ENCODE measurements around the gene VRTN. TPM values are rescaled to one million over a fixed set of nuclear protein-coding genes. Genes with fewer than 3 reads are reported as not detected.

Gene VRTN
- total and polyA plus RNA-seq, 2 donors (not counting 1 experiment from before 2014, with no cell fraction given): not detected

DNA sequence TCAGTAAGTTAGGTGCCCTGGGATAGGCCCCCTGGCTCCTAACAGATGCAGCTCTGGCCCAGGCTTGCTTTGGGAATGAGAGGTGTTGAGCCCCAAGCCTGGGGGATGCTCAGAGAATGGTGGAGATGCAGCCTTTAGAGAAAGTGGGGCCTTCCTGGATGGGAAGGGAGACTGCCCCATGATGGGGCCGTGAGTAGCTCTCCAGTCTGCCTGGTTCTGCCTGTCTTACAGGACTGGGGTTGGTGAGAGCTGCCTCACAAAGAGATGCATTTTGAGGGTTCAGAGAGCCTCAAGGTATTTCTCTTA lies 523 bp upstream of the VRTN start:
- TF ChIP-seq EZH2 (IDR thresholded peaks at IDR 0.05; ENCODE audit: low read length, missing control alignments): no peak
- TF ChIP-seq, protein P1, sequence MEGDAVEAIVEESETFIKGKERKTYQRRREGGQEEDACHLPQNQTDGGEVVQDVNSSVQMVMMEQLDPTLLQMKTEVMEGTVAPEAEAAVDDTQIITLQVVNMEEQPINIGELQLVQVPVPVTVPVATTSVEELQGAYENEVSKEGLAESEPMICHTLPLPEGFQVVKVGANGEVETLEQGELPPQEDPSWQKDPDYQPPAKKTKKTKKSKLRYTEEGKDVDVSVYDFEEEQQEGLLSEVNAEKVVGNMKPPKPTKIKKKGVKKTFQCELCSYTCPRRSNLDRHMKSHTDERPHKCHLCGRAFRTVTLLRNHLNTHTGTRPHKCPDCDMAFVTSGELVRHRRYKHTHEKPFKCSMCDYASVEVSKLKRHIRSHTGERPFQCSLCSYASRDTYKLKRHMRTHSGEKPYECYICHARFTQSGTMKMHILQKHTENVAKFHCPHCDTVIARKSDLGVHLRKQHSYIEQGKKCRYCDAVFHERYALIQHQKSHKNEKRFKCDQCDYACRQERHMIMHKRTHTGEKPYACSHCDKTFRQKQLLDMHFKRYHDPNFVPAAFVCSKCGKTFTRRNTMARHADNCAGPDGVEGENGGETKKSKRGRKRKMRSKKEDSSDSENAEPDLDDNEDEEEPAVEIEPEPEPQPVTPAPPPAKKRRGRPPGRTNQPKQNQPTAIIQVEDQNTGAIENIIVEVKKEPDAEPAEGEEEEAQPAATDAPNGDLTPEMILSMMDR (conservative IDR thresholded peaks at IDR 0.05 in 1 of 2, IDR thresholded peaks at IDR 0.05 in 1 of 2; ENCODE audit: low read depth in 1 of 2, low read length in 2 of 2): no peak
- Histone ChIP-seq H3K79me2 (ENCODE audit: control insufficient read depth, insufficient read depth, low read length) (no peaks in the 10 kb centered on the region), H3K9me3 (ENCODE audit: control insufficient read depth, insufficient read depth, low read depth, low read length) (no peaks in the 10 kb centered on the region)

DNA sequence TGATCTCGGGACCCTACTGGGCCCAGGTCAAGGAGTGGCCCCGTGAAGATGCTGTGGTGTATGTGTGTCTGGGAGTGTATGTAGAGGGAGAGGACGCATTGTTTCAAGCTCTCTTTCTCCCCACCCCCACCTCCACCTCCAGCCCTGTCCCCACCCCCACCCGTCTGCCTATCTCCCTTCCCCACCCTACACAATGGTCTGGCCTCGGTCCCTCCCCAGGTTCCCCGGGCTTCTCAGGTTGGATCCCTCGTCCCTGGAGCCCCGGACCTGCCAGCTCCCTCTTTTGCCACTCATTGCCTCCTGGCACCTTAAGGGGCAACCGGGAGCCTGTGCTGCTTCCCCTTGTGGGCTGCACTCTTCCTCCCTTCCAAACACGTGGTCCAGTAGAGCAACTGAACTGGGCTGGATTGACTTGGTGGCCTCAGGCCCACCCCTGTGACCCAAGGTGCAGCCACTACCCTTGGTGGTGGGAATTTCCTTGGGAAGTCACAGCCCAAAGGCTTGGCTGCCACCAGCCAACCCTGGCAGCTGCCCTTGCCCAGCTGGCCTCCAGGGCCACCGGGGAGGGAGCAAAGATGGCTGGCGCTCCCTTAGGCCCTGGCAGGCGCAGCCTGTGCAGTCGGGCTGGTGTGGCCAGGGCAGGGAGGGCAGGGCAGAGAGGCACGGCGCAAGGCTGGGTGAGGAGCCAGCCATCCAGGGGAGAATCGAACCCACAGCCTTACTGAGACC lies 628 bp downstream of the VRTN start:
- DNase-seq (ENCODE audit: low read depth in 2 of 2): no peak
- Histone ChIP-seq H3K36me3 (ENCODE audit: control insufficient read depth, insufficient read depth, low read length) (no peaks in the 10 kb centered on the region), H2AFZ (ENCODE audit: low read length) (no peak overlapping the region), H3K9ac (ENCODE audit: insufficient read depth, low read length) (no peak overlapping the region), H3K4me3 (replicated peaks in 1 of 4; ENCODE audit: control extremely low read depth in 1 of 4, insufficient read depth in 1 of 4, low read depth in 3 of 4, low read length in 4 of 4) (no peak overlapping the region), H3K4me2 (ENCODE audit: extremely low read depth, insufficient read depth, low read length) (no peak overlapping the region), H3K27ac (ENCODE audit: insufficient read depth, low read length) (no peak overlapping the region), H4K20me1 (ENCODE audit: control insufficient read depth, extremely low read depth, insufficient read depth, low read length) (no peaks in the 10 kb centered on the region), H3K9me3 (ENCODE audit: control insufficient read depth, insufficient read depth, low read depth, low read length) (no peaks in the 10 kb centered on the region), H3K79me2 (ENCODE audit: control insufficient read depth, insufficient read depth, low read length) (no peaks in the 10 kb centered on the region), H3K27me3 (ENCODE audit: control insufficient read depth, insufficient read depth, low read length) (peaks cover 19% of the 10 kb centered on the region), H3K4me1 (ENCODE audit: control insufficient read depth, extremely low read depth, insufficient read depth, low read length) (no peaks in the 10 kb centered on the region)
- TF ChIP-seq EZH2 (IDR thresholded peaks at IDR 0.05; ENCODE audit: low read length, missing control alignments): no peak
- TF ChIP-seq, protein P1 (conservative IDR thresholded peaks at IDR 0.05 in 1 of 2, IDR thresholded peaks at IDR 0.05 in 1 of 2; ENCODE audit: low read depth in 1 of 2, low read length in 2 of 2): no peak

More for the DNA sequence above, 523 bp upstream of the VRTN start:
- H3K36me3 ChIP-seq (ENCODE audit: control insufficient read depth, insufficient read depth, low read length): no peaks in the 10 kb centered on the region
- no peak overlapping the region for H2AFZ ChIP-seq (ENCODE audit: low read length)
- H3K9ac ChIP-seq (ENCODE audit: insufficient read depth, low read length): no peak overlapping the region
- H4K20me1 ChIP-seq (ENCODE audit: control insufficient read depth, extremely low read depth, insufficient read depth, low read length): no peaks in the 10 kb centered on the region
- no peaks in the 10 kb centered on the region for H3K4me1 ChIP-seq (ENCODE audit: control insufficient read depth, extremely low read depth, insufficient read depth, low read length)
- no peak overlapping the region for H3K4me3 ChIP-seq (replicated peaks in 1 of 4; ENCODE audit: control extremely low read depth in 1 of 4, insufficient read depth in 1 of 4, low read depth in 3 of 4, low read length in 4 of 4)
- peaks cover 19% of the 10 kb centered on the region for H3K27me3 ChIP-seq (ENCODE audit: control insufficient read depth, insufficient read depth, low read length)
- H3K27ac ChIP-seq (ENCODE audit: insufficient read depth, low read length): no peak overlapping the region
- DNase-seq (ENCODE audit: low read depth in 2 of 2): no peak
- no peak overlapping the region for H3K4me2 ChIP-seq (ENCODE audit: extremely low read depth, insufficient read depth, low read length)

DNA sequence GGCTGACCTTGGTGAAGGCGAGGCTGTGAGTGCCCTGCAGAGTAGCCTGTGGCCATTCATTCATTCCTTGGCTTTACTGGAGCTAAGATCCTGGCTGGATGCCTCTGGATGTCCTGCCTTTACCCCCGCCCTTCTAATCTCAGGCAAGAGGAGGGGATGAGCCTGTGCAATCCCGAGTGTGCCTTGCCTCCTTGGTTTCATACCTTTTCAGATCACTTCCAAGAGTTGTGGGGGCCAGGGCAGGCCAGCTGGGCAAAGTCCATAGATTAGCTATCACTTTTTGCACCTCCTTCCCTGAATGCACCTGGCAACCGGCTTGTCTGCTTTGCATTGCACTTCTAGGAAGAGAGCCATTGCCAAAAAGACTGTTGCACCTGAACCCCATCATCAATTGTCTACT lies 1.5 kb downstream of the VRTN start:
- Histone ChIP-seq H3K4me1 (ENCODE audit: control insufficient read depth, extremely low read depth, insufficient read depth, low read length) (no peaks in the 10 kb centered on the region), H3K9me3 (ENCODE audit: control insufficient read depth, insufficient read depth, low read depth, low read length) (no peaks in the 10 kb centered on the region), H3K4me3 (replicated peaks in 1 of 4; ENCODE audit: control extremely low read depth in 1 of 4, insufficient read depth in 1 of 4, low read depth in 3 of 4, low read length in 4 of 4) (no peak overlapping the region), H3K27ac (ENCODE audit: insufficient read depth, low read length) (no peak overlapping the region), H3K27me3 (ENCODE audit: control insufficient read depth, insufficient read depth, low read length) (peaks cover 19% of the 10 kb centered on the region), H3K9ac (ENCODE audit: insufficient read depth, low read length) (no peak overlapping the region), H2AFZ (ENCODE audit: low read length) (no peak overlapping the region), H3K36me3 (ENCODE audit: control insufficient read depth, insufficient read depth, low read length) (no peaks in the 10 kb centered on the region), H4K20me1 (ENCODE audit: control insufficient read depth, extremely low read depth, insufficient read depth, low read length) (no peaks in the 10 kb centered on the region), H3K4me2 (ENCODE audit: extremely low read depth, insufficient read depth, low read length) (no peak overlapping the region), H3K79me2 (ENCODE audit: control insufficient read depth, insufficient read depth, low read length) (no peaks in the 10 kb centered on the region)
- no peak for TF ChIP-seq EZH2 (IDR thresholded peaks at IDR 0.05; ENCODE audit: low read length, missing control alignments)
- TF ChIP-seq, protein P1 (conservative IDR thresholded peaks at IDR 0.05 in 1 of 2, IDR thresholded peaks at IDR 0.05 in 1 of 2; ENCODE audit: low read depth in 1 of 2, low read length in 2 of 2): no peak
- DNase-seq (ENCODE audit: low read depth in 2 of 2): no peak
